Measurements from ENCODE around the gene SPTBN1. TPM values are rescaled to one million over a fixed set of nuclear protein-coding genes. Genes with fewer than 3 reads are reported as not detected.

SPTBN1 gene
- total RNA-seq, 3 donors from 2014 or later (not counting 1 experiment from before 2014, with no cell fraction given) = 65.7 to 142 (median 68.3) TPM

- Histone ChIP-seq H3K36me3 (ENCODE audit: control insufficient read depth, insufficient read depth, low read length) (no peaks in the 10 kb centered on the region), H3K27ac (ENCODE audit: low read length) (no peak overlapping the region), H3K9me3 (ENCODE audit: control insufficient read depth, insufficient read depth, low read length) (no peaks in the 10 kb centered on the region), H3K27me3 (ENCODE audit: control insufficient read depth, insufficient read depth, low read length) (no peaks in the 10 kb centered on the region), H3K4me1 (ENCODE audit: control insufficient read depth, insufficient read depth, low read length) (peaks cover 3% of the 10 kb centered on the region), H3K4me3 (ENCODE audit: low read length) (no peak overlapping the region)
- Mint-ChIP-seq H3K4me1 (peaks cover 7% of the 10 kb centered on the region in 2 donors), H3K9me3 (no peaks in the 10 kb centered on the region), H3K27ac (no peak overlapping the region), H3K36me3 (no peaks in the 10 kb centered on the region), H3K4me3 (no peak overlapping the region), H3K27me3 (ENCODE audit: low read depth in 2 of 2) (peaks cover 9 to 13% of the 10 kb centered on the region in 2 donors)
- intact Hi-C loops (cut with micrococcal nuclease) = loop anchor here (5.0 kb wide), 1 partner anchor 142 kb away; no protein-coding TSS in a partner anchor
- ATAC-seq = no peak
- 86% methylated on average over 2 of the region's 3 CpGs for WGBS (ENCODE audit: insufficient coverage)
- no peak for DNase-seq
- TF ChIP-seq, protein P1, sequence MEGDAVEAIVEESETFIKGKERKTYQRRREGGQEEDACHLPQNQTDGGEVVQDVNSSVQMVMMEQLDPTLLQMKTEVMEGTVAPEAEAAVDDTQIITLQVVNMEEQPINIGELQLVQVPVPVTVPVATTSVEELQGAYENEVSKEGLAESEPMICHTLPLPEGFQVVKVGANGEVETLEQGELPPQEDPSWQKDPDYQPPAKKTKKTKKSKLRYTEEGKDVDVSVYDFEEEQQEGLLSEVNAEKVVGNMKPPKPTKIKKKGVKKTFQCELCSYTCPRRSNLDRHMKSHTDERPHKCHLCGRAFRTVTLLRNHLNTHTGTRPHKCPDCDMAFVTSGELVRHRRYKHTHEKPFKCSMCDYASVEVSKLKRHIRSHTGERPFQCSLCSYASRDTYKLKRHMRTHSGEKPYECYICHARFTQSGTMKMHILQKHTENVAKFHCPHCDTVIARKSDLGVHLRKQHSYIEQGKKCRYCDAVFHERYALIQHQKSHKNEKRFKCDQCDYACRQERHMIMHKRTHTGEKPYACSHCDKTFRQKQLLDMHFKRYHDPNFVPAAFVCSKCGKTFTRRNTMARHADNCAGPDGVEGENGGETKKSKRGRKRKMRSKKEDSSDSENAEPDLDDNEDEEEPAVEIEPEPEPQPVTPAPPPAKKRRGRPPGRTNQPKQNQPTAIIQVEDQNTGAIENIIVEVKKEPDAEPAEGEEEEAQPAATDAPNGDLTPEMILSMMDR (IDR thresholded peaks at IDR 0.05) = no peak
Measured at GRCh38 chr2:54520687-54521086, 64.6 kb downstream of the SPTBN1 start.

- Histone ChIP-seq H3K27ac (ENCODE audit: low read length) (no peak overlapping the region), H3K9me3 (ENCODE audit: control insufficient read depth, insufficient read depth, low read length) (no peaks in the 10 kb centered on the region), H3K4me1 (ENCODE audit: control insufficient read depth, insufficient read depth, low read length) (peaks cover 3% of the 10 kb centered on the region), H3K4me3 (ENCODE audit: low read length) (no peak overlapping the region), H3K36me3 (ENCODE audit: control insufficient read depth, insufficient read depth, low read length) (no peaks in the 10 kb centered on the region), H3K27me3 (ENCODE audit: control insufficient read depth, insufficient read depth, low read length) (no peaks in the 10 kb centered on the region)
- no peaks in the 10 kb centered on the region for H3K36me3 Mint-ChIP-seq
- peak; percentile 85 to 97 (median 96) for ATAC-seq
- H3K4me3 Mint-ChIP-seq = peak overlapping the region; percentile 76
- TF ChIP-seq, protein P1 (IDR thresholded peaks at IDR 0.05) = peak; percentile 83
- H3K27me3 Mint-ChIP-seq (ENCODE audit: low read depth in 2 of 2) = peaks cover 9 to 13% of the 10 kb centered on the region in 2 donors
- peak; percentile 33 to 91 for DNase-seq
- 25% methylated on average over 5 of the region's 5 CpGs for WGBS (ENCODE audit: insufficient coverage)
- intact Hi-C loops (cut with micrococcal nuclease) = loop anchor here (1.0 to 5.0 kb wide), 4 partner anchors 75 to 316 kb away; no protein-coding TSS in a partner anchor
- H3K4me1 Mint-ChIP-seq = peaks cover 7% of the 10 kb centered on the region in 2 donors
- peak overlapping the region; percentile 71 to 80 for H3K27ac Mint-ChIP-seq
- H3K9me3 Mint-ChIP-seq = no peaks in the 10 kb centered on the region
Measured at GRCh38 chr2:54522624-54523281, 66.6 kb downstream of the SPTBN1 start.

DNA sequence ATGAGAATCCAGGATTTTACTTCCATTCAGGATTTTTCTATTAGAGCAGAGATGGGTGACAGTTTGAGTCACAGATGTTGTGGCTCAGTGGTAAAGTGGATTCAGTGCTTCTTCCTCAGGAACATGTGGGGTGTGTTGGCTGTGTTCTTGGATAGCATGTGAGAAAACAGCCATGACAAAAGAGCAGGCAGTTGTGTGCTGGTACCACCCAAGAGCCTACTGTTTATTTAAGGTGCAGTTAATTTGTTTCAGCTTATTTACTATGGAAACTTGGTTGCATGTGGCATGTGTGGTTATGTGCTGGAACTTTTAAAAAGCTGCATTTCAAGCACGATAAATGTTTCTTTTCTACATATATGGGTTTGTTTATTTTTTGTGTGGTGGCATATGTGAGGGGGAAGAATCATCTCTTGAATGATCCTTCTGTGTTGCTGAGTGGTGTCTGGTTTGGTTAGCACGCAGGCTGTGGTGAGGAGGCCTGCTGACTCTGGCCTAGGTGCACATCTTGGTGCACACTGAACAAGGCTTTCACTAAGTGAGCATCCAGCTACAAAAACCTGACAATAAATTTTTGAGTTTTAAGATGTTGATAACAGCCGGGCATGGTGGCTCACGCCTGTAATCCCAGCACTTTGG lies 67.3 kb downstream of the SPTBN1 start:
- no peak overlapping the region for H3K27ac ChIP-seq (ENCODE audit: low read length)
- H3K4me1 ChIP-seq (ENCODE audit: control insufficient read depth, insufficient read depth, low read length) = peaks cover 3% of the 10 kb centered on the region
- Mint-ChIP-seq H3K27me3 (ENCODE audit: low read depth in 2 of 2) (peaks cover 9 to 13% of the 10 kb centered on the region in 2 donors), H3K4me3 (no peak overlapping the region), H3K9me3 (no peaks in the 10 kb centered on the region), H3K27ac (no peak overlapping the region), H3K4me1 (peaks cover 7% of the 10 kb centered on the region in 2 donors), H3K36me3 (no peaks in the 10 kb centered on the region)
- ATAC-seq = no peak
- intact Hi-C loops (cut with micrococcal nuclease) = loop anchor here (5.0 kb wide), 1 partner anchor 139 kb away; no protein-coding TSS in a partner anchor
- no peaks in the 10 kb centered on the region for H3K36me3 ChIP-seq (ENCODE audit: control insufficient read depth, insufficient read depth, low read length)
- WGBS (ENCODE audit: insufficient coverage) = 85% methylated on average over 4 of the region's 4 CpGs
- no peak for DNase-seq
- no peaks in the 10 kb centered on the region for H3K27me3 ChIP-seq (ENCODE audit: control insufficient read depth, insufficient read depth, low read length)
- no peak overlapping the region for H3K4me3 ChIP-seq (ENCODE audit: low read length)
- TF ChIP-seq, protein P1 (IDR thresholded peaks at IDR 0.05) = no peak
- no peaks in the 10 kb centered on the region for H3K9me3 ChIP-seq (ENCODE audit: control insufficient read depth, insufficient read depth, low read length)

All from natural killer cell (primary cell).